Stomach (tissue), 4 donors: ENCODE measurements around the gene DLG2.

ENCODE experiments used
- EP300 ChIP-seq: sonication (generic); formaldehyde crosslinking; IDR thresholded peaks from one replicate; pipeline ENCODE4 v1.6.1; 2017; ENCODE audit warnings: antibody characterized with exemption
- POLR2A ChIP-seq, 4 donors: fragments of 450-650 bp; IDR thresholded peaks; one replicate each; pipeline ENCODE4 v1.6.1; 2016; ENCODE audit warnings: antibody characterized with exemption in 4 of 4, control low read depth in 2 of 4, mild to moderate bottlenecking in 1 of 4, moderate library complexity in 1 of 4
- POLR2AphosphoS5 ChIP-seq, 3 donors: sonication (generic); formaldehyde crosslinking; IDR thresholded peaks; one replicate each; pipeline ENCODE4 v1.6.1; 2016; ENCODE audit warnings: antibody characterized with exemption in 3 of 3
- TF ChIP-seq, protein P1 (sequence below), 7 experiments: fragments of 450-650 bp in 4 of 7; fragments of 200-600 bp in 3 of 7; sonication (generic) in 3 of 7; IDR thresholded peaks; one replicate each; pipeline ENCODE4 v1.5.1; 2016 to 2019; ENCODE audit warnings: antibody characterized with exemption in 7 of 7, control low read depth in 2 of 7, mild to moderate bottlenecking in 1 of 7

DNA sequence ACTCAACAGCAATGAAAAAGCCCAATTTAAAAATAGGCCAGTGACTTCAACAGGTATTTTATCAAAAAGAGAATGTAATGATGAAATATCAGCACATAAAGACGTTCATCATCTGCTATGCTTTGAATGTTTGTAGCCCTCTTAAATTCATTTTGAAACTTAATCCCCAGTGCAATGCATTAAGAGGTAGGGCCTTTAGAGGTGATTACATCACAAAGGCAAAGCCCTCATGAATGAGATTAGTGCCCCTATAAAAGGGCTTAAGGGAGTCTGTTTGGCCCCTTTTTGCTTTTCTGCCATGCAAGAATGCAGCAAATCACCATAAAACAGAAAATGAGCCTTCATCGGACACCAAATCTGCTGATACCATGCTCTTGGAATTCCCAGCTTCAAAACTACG, 637.0 kb downstream of the DLG2 start:
- TF ChIP-seq, protein P1, sequence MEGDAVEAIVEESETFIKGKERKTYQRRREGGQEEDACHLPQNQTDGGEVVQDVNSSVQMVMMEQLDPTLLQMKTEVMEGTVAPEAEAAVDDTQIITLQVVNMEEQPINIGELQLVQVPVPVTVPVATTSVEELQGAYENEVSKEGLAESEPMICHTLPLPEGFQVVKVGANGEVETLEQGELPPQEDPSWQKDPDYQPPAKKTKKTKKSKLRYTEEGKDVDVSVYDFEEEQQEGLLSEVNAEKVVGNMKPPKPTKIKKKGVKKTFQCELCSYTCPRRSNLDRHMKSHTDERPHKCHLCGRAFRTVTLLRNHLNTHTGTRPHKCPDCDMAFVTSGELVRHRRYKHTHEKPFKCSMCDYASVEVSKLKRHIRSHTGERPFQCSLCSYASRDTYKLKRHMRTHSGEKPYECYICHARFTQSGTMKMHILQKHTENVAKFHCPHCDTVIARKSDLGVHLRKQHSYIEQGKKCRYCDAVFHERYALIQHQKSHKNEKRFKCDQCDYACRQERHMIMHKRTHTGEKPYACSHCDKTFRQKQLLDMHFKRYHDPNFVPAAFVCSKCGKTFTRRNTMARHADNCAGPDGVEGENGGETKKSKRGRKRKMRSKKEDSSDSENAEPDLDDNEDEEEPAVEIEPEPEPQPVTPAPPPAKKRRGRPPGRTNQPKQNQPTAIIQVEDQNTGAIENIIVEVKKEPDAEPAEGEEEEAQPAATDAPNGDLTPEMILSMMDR (IDR thresholded peaks at IDR 0.05): no peak
- no peak for TF ChIP-seq POLR2AphosphoS5 (IDR thresholded peaks at IDR 0.05)
- TF ChIP-seq EP300: no peak
- TF ChIP-seq POLR2A (IDR thresholded peaks at IDR 0.05): no peak
